Transverse colon (tissue), 4 donors: Measurements from ENCODE around the gene CHCT1.

Experiments
- CTCF ChIP-seq, 5 experiments: fragments of 200-600 bp in 3 of 5; fragments of 450-650 bp in 2 of 5; sonication (generic) in 3 of 5; IDR thresholded peaks; 1 replicate in 2 of 5; 2 replicates in 3 of 5; pipeline ENCODE4 v1.5.1; 2016 to 2017; ENCODE audit warnings: antibody characterized with exemption in 5 of 5, inconsistent platforms in 3 of 5, mild to moderate bottlenecking in 2 of 5, moderate library complexity in 1 of 5
- EP300 ChIP-seq: sonication (generic); formaldehyde crosslinking; IDR thresholded peaks from one replicate; pipeline ENCODE4 v1.6.1; 2017; ENCODE audit warnings: antibody characterized with exemption, low read depth
- POLR2A ChIP-seq: fragments of 450-650 bp; IDR thresholded peaks from one replicate; pipeline ENCODE4 v1.6.1; 2016; ENCODE audit warnings: antibody characterized with exemption, mild to moderate bottlenecking, moderate library complexity
- POLR2AphosphoS5 ChIP-seq, 3 donors: sonication (generic); formaldehyde crosslinking; IDR thresholded peaks; one replicate each; pipeline ENCODE4 v1.6.1; 2016; ENCODE audit warnings: antibody characterized with exemption in 3 of 3

GRCh38 chr17:60435244-60436167 lies 13.2 kb downstream of the CHCT1 start:
- TF ChIP-seq POLR2AphosphoS5 (IDR thresholded peaks at IDR 0.05): peak in 2 of 3 donors; percentile 48 to 55
- TF ChIP-seq POLR2A: no peak
- TF ChIP-seq CTCF (IDR thresholded peaks at IDR 0.05): peak; percentile 85 to 95 (median 91)
- TF ChIP-seq EP300: no peak
